Gastrocnemius medialis (tissue), 4 donors: ENCODE measurements around the gene CALN1.

Source experiments
- POLR2A ChIP-seq, 2 donors: fragments of 450-650 bp; IDR thresholded peaks; one replicate each; pipeline ENCODE4 v1.6.1; 2017; ENCODE audit warnings: antibody characterized with exemption in 2 of 2, mild to moderate bottlenecking in 2 of 2, moderate library complexity in 2 of 2
- TF ChIP-seq, protein P1 (sequence below), 5 experiments: fragments of 450-650 bp in 3 of 5; fragments of 200-600 bp in 2 of 5; sonication (generic) in 2 of 5; IDR thresholded peaks in 4 of 5; conservative IDR thresholded peaks in 1 of 5; 1 replicate in 4 of 5; 2 replicates in 1 of 5; pipeline ENCODE4 v1.5.1; 2016 to 2019; ENCODE audit warnings: antibody characterized with exemption in 5 of 5, mild to moderate bottlenecking in 3 of 5, moderate library complexity in 3 of 5

DNA sequence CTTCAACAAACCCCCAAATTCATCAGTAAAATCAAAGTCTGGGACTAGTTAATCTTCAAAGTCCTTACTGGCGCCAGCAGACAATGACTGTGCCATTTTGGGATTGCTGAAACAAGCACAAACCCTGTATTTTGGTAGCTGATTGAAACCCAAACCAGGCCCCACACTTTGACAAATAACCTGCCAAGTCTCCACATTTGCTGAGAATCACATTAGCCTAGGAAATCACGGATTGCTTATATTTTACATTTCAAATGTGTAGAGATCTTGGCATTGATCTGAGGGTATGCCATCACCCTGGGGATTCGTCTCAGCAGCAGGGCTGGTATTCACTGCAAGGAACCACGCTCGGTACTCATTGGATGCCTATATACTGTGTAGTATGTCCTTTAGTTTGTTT is 501.1 kb downstream of the CALN1 start:
- TF ChIP-seq, protein P1, sequence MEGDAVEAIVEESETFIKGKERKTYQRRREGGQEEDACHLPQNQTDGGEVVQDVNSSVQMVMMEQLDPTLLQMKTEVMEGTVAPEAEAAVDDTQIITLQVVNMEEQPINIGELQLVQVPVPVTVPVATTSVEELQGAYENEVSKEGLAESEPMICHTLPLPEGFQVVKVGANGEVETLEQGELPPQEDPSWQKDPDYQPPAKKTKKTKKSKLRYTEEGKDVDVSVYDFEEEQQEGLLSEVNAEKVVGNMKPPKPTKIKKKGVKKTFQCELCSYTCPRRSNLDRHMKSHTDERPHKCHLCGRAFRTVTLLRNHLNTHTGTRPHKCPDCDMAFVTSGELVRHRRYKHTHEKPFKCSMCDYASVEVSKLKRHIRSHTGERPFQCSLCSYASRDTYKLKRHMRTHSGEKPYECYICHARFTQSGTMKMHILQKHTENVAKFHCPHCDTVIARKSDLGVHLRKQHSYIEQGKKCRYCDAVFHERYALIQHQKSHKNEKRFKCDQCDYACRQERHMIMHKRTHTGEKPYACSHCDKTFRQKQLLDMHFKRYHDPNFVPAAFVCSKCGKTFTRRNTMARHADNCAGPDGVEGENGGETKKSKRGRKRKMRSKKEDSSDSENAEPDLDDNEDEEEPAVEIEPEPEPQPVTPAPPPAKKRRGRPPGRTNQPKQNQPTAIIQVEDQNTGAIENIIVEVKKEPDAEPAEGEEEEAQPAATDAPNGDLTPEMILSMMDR (IDR thresholded peaks at IDR 0.05 in 4 of 5, conservative IDR thresholded peaks at IDR 0.05 in 1 of 5), result no peak
- no peak for TF ChIP-seq POLR2A (IDR thresholded peaks at IDR 0.05)
